Fibroblast of mammary gland (primary cell): ENCODE data around the gene PRKCH.

Experiments
- DNase-seq: peaks from one replicate; pipeline ENCODE4 v3.0.0-alpha.2; 2010; ENCODE audit warnings: low read depth
- H3K4me3 ChIP-seq: 2 replicates; pipeline ENCODE4 v1.5.1; 2011; ENCODE audit warnings: low read depth, mild to moderate bottlenecking, low read length, moderate library complexity; ENCODE audit not compliant: control insufficient read depth
- TF ChIP-seq, protein P1 (sequence below): conservative IDR thresholded peaks from 2 replicates; pipeline ENCODE4 v1.5.1; 2011; ENCODE audit warnings: low read depth, low read length, inconsistent platforms; ENCODE audit not compliant: control insufficient read depth, insufficient read depth

The PRKCH gene

DNA sequence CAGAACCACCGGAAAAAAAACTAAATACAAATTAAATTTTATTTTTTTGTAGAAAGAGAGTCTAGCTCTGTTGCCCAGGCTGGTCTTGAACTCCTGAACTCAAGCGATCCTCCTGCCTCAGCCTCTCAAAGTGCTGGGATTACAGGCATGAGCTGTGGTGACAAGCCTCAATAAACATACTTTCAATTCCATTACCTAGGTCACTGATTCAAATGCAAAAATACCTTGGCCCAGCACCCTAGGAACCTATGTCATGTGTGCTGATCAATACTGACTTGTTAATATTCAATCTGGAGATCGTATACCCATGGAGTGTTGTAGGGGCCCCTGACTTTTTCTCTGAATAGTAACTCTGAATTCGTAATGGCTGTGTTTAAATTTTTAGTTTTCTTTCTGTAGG lies 33.2 kb upstream of the PRKCH start:
- DNase-seq: no peak
- H3K4me3 ChIP-seq: no peak overlapping the region
- TF ChIP-seq, protein P1, sequence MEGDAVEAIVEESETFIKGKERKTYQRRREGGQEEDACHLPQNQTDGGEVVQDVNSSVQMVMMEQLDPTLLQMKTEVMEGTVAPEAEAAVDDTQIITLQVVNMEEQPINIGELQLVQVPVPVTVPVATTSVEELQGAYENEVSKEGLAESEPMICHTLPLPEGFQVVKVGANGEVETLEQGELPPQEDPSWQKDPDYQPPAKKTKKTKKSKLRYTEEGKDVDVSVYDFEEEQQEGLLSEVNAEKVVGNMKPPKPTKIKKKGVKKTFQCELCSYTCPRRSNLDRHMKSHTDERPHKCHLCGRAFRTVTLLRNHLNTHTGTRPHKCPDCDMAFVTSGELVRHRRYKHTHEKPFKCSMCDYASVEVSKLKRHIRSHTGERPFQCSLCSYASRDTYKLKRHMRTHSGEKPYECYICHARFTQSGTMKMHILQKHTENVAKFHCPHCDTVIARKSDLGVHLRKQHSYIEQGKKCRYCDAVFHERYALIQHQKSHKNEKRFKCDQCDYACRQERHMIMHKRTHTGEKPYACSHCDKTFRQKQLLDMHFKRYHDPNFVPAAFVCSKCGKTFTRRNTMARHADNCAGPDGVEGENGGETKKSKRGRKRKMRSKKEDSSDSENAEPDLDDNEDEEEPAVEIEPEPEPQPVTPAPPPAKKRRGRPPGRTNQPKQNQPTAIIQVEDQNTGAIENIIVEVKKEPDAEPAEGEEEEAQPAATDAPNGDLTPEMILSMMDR: no peak

DNA sequence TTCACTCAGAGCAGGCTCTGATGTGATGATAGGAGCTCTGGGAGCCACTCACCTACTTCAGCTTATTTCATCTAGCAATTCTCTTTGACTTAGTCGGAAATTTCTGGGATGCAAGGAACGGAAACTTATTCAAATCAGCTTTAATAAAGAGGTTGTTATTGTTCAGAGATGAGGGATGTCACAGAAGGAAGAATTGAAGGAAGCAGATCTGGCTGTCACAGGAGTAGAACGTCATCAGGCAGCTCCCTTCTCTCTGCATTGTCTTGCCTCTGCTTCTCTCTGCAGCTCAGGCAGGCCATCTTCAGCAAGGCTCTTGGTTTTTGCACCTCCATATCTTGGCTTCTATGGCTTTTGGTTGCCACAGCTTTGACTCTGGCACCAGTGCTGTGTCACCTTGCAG lies 32.7 kb upstream of the PRKCH start:
- DNase-seq: no peak
- TF ChIP-seq, protein P1: no peak
- no peak overlapping the region for H3K4me3 ChIP-seq

DNA sequence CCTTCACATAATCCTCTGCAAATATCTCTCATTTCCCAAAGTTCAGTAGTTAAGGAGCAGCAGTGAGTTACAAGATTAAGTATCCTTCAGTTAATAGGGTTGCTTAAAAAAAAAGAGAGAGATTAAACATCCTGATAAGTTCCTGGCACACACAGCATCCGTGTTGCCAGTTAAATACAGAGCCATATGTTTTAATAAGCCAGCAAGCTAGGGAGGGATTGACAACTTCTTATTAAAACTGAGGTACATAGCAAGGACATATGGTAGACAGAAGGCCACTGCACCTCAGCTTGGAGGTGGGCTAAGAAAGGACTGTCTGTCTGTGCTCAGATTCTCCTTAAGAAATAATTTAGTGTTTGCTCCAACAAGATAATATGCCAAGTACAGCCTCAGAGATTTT lies 30.7 kb upstream of the PRKCH start:
- no peak for DNase-seq
- TF ChIP-seq, protein P1: no peak
- H3K4me3 ChIP-seq: no peak overlapping the region

DNA sequence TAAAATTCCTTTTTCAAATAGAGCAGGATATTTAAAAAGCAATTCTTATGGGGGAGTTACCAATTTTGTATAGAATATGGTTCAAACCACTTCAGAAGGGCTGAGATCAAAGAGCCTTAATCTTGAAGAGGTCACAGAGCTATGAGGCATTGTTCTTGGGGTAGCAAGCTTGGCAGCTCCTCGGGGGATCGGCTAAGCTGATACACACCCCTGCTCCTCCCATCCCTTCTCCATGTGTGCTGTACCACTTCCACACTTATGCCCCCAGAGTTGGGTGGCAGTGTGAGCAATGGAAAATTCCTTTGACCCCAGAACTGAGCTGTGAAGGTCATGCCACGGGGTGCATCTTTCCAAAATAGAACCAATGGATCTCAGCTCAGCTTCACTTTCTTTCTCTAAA lies 25.2 kb upstream of the PRKCH start:
- TF ChIP-seq, protein P1: no peak
- DNase-seq: no peak
- no peak overlapping the region for H3K4me3 ChIP-seq

DNA sequence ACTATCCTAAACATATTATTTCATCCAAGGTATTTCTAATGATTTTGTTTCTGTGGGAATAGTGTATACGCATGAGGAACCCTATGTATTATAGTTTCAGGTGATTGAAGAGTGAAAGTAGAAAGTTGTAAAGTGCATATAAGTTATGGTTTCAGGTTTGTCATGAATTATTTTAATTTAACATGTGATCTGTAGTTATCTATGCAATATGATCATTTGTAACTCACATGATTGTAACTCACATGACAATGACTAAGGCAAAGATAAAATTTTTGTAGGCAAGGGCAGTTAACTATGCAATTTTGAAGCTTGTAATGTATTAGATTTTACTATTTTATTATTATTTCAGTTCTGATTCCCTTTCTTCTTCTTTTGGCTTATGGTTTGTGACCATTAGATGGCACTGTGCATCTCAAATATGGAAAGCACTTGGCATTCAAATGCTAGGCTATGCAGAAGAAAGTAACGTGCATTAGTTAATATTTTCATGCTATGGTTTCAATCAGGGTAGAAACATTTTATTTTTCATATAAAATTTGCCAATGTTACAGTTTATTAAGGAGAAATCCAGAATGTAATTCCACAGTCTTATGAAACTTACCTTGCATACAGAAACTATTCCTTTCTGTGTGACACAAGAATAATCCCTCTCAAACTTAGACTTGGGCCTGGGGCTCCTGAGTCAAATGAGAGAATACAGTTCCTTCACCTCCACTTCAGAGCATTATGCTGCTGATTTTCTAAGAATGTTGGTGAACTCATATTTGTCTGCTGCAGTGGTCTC lies 24.5 kb upstream of the PRKCH start:
- peak; percentile 56 for DNase-seq
- TF ChIP-seq, protein P1: peak; percentile 76
- H3K4me3 ChIP-seq: no peak overlapping the region

DNA sequence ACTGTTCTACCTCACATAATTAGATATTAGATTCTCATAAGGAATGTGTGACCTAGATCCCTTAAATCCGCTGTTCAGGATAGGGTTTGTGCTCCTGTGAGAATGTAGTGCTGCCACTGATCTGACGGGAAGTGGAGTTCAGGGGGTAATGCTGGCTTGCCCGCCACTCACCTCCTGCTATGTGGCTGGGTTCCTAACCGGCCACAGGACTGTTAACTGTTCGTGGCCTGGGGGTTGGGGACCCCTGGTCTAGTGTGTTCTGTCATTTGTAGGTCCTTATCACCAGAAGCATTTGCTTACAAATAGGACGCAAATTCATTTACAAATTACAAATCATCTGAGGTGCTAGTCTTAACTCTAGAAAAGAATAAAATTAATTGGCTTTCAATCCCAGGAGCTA lies 23.8 kb upstream of the PRKCH start:
- H3K4me3 ChIP-seq: no peak overlapping the region
- TF ChIP-seq, protein P1: no peak
- no peak for DNase-seq
